HEK293 (cell line): ENCODE data around the gene PARVA.

Experiments used
- CTCF ChIA-PET: fragments of 350-600 bp; formaldehyde crosslinking; extraction: SDS; loops from one replicate; lab custom pipeline; 2021; ENCODE audit warnings: antibody characterized with exemption; lab: Yijun Ruan, JAX
- POLR2A ChIA-PET: fragments of 300-600 bp; formaldehyde crosslinking; extraction: SDS; loops from one replicate; lab custom pipeline; 2020; ENCODE audit warnings: antibody characterized with exemption, inconsistent platforms; lab: Yijun Ruan, JAX
- H3K27ac ChIP-seq: fragments of 200-500 bp; sonication (Bioruptor generic); 2 replicates; pipeline ENCODE4 v1.5.1; 2014; ENCODE audit warnings: low read depth, low read length, control low read depth, inconsistent platforms; ENCODE audit errors: extremely low read depth
- H3K36me3 ChIP-seq, 2 experiments: fragments of 200-500 bp in 1 of 2; sonication (Bioruptor generic) in 1 of 2; 1 replicate in 1 of 2; 2 replicates in 1 of 2; pipeline ENCODE4 v1.5.1; 2014 to 2017; ENCODE audit warnings: inconsistent platforms in 2 of 2, low read length in 2 of 2; ENCODE audit not compliant: control insufficient read depth in 2 of 2, insufficient read depth in 1 of 2
- H3K4me1 ChIP-seq: fragments of 200-500 bp; sonication (Bioruptor generic); 2 replicates; pipeline ENCODE4 v1.5.1; 2014; ENCODE audit warnings: mild to moderate bottlenecking, low read length, inconsistent platforms; ENCODE audit not compliant: control insufficient read depth, insufficient read depth
- H3K4me3 ChIP-seq: 2 replicates; pipeline ENCODE4 v1.5.1; 2011; ENCODE audit warnings: low read depth, mild to moderate bottlenecking, control low read depth, low read length, moderate library complexity
- H3K9me3 ChIP-seq: fragments of 200-500 bp; sonication (Bioruptor generic); 2 replicates; pipeline ENCODE4 v1.5.1; 2014; ENCODE audit warnings: low read depth, low read length, inconsistent platforms; ENCODE audit not compliant: control insufficient read depth, insufficient read depth
- BCL6B ChIP-seq: fragments of 450-650 bp; formaldehyde crosslinking; IDR thresholded peaks from 2 replicates; pipeline ENCODE4 v1.5.1; 2017; ENCODE audit warnings: missing biosample characterization, missing genetic modification characterization
- GLI2 ChIP-seq: fragments of 450-650 bp; formaldehyde crosslinking; IDR thresholded peaks from 2 replicates; pipeline ENCODE4; 2017; ENCODE audit warnings: missing biosample characterization, missing genetic modification characterization, low read depth, borderline replicate concordance
- GLI4 ChIP-seq: fragments of 450-650 bp; formaldehyde crosslinking; IDR thresholded peaks from 2 replicates; pipeline ENCODE4 v1.5.1; 2016; ENCODE audit warnings: missing biosample characterization, missing genetic modification characterization
- HOXD13 ChIP-seq: sonication (generic); formaldehyde crosslinking; IDR thresholded peaks from 2 replicates; pipeline ENCODE4 v1.8.0; 2022; ENCODE audit warnings: missing genetic modification reagents, borderline replicate concordance
- KLF8 ChIP-seq: fragments of 450-650 bp; formaldehyde crosslinking; IDR thresholded peaks from 2 replicates; pipeline ENCODE4 v1.5.1; 2016; ENCODE audit warnings: missing biosample characterization, missing genetic modification characterization
- KLF9 ChIP-seq: fragments of 450-650 bp; formaldehyde crosslinking; IDR thresholded peaks from 2 replicates; pipeline ENCODE4 v1.5.1; 2016; ENCODE audit warnings: missing biosample characterization, missing genetic modification characterization, low read depth
- OVOL3 ChIP-seq: fragments of 450-650 bp; formaldehyde crosslinking; IDR thresholded peaks from 2 replicates; pipeline ENCODE4 v1.5.1; 2016; ENCODE audit warnings: missing biosample characterization, missing genetic modification characterization
- PRDM2 ChIP-seq: fragments of 450-650 bp; formaldehyde crosslinking; IDR thresholded peaks from 2 replicates; pipeline ENCODE4 v1.5.1; 2016; ENCODE audit warnings: missing biosample characterization, missing genetic modification characterization, borderline replicate concordance
- SP2 ChIP-seq: fragments of 450-650 bp; formaldehyde crosslinking; IDR thresholded peaks from 2 replicates; pipeline ENCODE4 v1.5.1; 2016; ENCODE audit warnings: missing biosample characterization, missing genetic modification characterization
- ZBTB49 ChIP-seq: fragments of 450-650 bp; formaldehyde crosslinking; IDR thresholded peaks from 2 replicates; pipeline ENCODE4 v1.5.1; 2016; ENCODE audit warnings: missing biosample characterization, missing genetic modification characterization, low read depth
- ZNF211 ChIP-seq: fragments of 450-650 bp; formaldehyde crosslinking; IDR thresholded peaks from 2 replicates; pipeline ENCODE4 v1.5.1; 2016; ENCODE audit warnings: low read depth, missing biosample characterization, missing genetic modification characterization
- ZNF24 ChIP-seq: fragments of 450-650 bp; formaldehyde crosslinking; IDR thresholded peaks from 2 replicates; pipeline ENCODE4 v1.5.1; 2016; ENCODE audit warnings: missing biosample characterization, missing genetic modification characterization
- ZNF394 ChIP-seq: fragments of 450-650 bp; formaldehyde crosslinking; IDR thresholded peaks from 2 replicates; pipeline ENCODE4 v1.5.1; 2016; ENCODE audit warnings: missing biosample characterization, missing genetic modification characterization, mild to moderate bottlenecking, moderate library complexity, borderline replicate concordance
- ZNF449 ChIP-seq: fragments of 450-650 bp; formaldehyde crosslinking; IDR thresholded peaks from 2 replicates; pipeline ENCODE4 v1.5.1; 2017; ENCODE audit warnings: missing biosample characterization, mild to moderate bottlenecking, missing genetic modification characterization, moderate library complexity
- ZNF501 ChIP-seq: fragments of 450-650 bp; formaldehyde crosslinking; IDR thresholded peaks from 2 replicates; pipeline ENCODE4 v1.5.1; 2016; ENCODE audit warnings: missing biosample characterization, missing genetic modification characterization
- ZNF621 ChIP-seq: fragments of 450-650 bp; formaldehyde crosslinking; IDR thresholded peaks from 2 replicates; pipeline ENCODE4 v1.5.1; 2017; ENCODE audit warnings: missing biosample characterization, missing genetic modification characterization
- ZNF664 ChIP-seq: fragments of 450-650 bp; formaldehyde crosslinking; IDR thresholded peaks from 2 replicates; pipeline ENCODE4 v1.5.1; 2016; ENCODE audit warnings: missing biosample characterization, missing genetic modification characterization
- ZNF701 ChIP-seq: fragments of 450-650 bp; formaldehyde crosslinking; IDR thresholded peaks from 2 replicates; pipeline ENCODE4 v1.5.1; 2016; ENCODE audit warnings: missing biosample characterization, missing genetic modification characterization
- ZNF777 ChIP-seq: fragments of 450-650 bp; formaldehyde crosslinking; IDR thresholded peaks from 2 replicates; pipeline ENCODE4 v1.5.1; 2017; ENCODE audit warnings: missing biosample characterization, missing genetic modification characterization, borderline replicate concordance
- ZNF791 ChIP-seq: fragments of 450-650 bp; formaldehyde crosslinking; IDR thresholded peaks from 2 replicates; pipeline ENCODE4 v1.5.1; 2016; ENCODE audit warnings: missing biosample characterization, missing genetic modification characterization
- ZNF792 ChIP-seq: fragments of 450-650 bp; formaldehyde crosslinking; IDR thresholded peaks from 2 replicates; pipeline ENCODE4 v1.5.1; 2016; ENCODE audit warnings: missing biosample characterization, missing genetic modification characterization

Gene PARVA

GRCh38 chr11:12523180-12523924 lies 146.0 kb downstream of the PARVA start (continued):
- no peak for TF ChIP-seq ZNF792 (tag by site-specific recombination)
- no peak for TF ChIP-seq SP2 (tag by site-specific recombination)

GRCh38 chr11:12524865-12525264 lies 147.5 kb downstream of the PARVA start:
- H3K4me3 ChIP-seq, result no peak overlapping the region
- no peak overlapping the region for H3K27ac ChIP-seq
- POLR2A ChIA-PET, result no interaction called here
- CTCF ChIA-PET, result no interaction called here
- no peak for TF ChIP-seq KLF9
- no peak for TF ChIP-seq ZNF211 (tag by site-specific recombination)
- TF ChIP-seq GLI4 (tag by site-specific recombination), result no peak
- no peak for TF ChIP-seq GLI2 (tag by site-specific recombination)
- TF ChIP-seq ZNF24 (tag by site-specific recombination), result no peak
- TF ChIP-seq KLF8 (tag by site-specific recombination), result no peak
- no peak for TF ChIP-seq PRDM2 (tag by site-specific recombination)
- TF ChIP-seq ZNF394 (tag by site-specific recombination), result no peak
- no peak for TF ChIP-seq ZNF449
- TF ChIP-seq BCL6B (tag by site-specific recombination), result no peak
- no peak for TF ChIP-seq ZNF621 (tag by site-specific recombination)
- TF ChIP-seq, all 188 proteins: peak for 0
- no peaks in the 10 kb centered on the region for H3K4me1 ChIP-seq
- H3K9me3 ChIP-seq, result no peaks in the 10 kb centered on the region
- peaks cover 0 to 12% of the 10 kb centered on the region in 2 experiments; a peak in 1 of 3 replicates for H3K36me3 ChIP-seq

- H3K4me3 ChIP-seq, result no peak overlapping the region
- H3K27ac ChIP-seq, result no peak overlapping the region
- ChIA-PET CTCF (no interaction called here), POLR2A (no interaction called here)
- H3K9me3 ChIP-seq, result no peaks in the 10 kb centered on the region
- no peak for TF ChIP-seq OVOL3 (tag by site-specific recombination)
- no peak for TF ChIP-seq ZBTB49 (tag by site-specific recombination)
- TF ChIP-seq ZNF777 (tag by site-specific recombination), result no peak
- TF ChIP-seq ZNF664 (tag by site-specific recombination), result no peak
- no peak for TF ChIP-seq HOXD13 (CRISPR knock-in tag)
- TF ChIP-seq ZNF791, result no peak
- TF ChIP-seq ZNF501 (tag by site-specific recombination), result no peak
- TF ChIP-seq ZNF701 (tag by site-specific recombination), result no peak
- H3K4me1 ChIP-seq, result no peaks in the 10 kb centered on the region
- H3K36me3 ChIP-seq, result peaks cover 0 to 12% of the 10 kb centered on the region in 2 experiments; a peak in 1 of 3 replicates
Measured at GRCh38 chr11:12525466-12526055, 148.2 kb downstream of the PARVA start.
